K562 (cell line): ENCODE measurements around the gene CFAP53.

ENCODE experiments used
- ARID1B ChIP-seq: fragments of 450-650 bp; IDR thresholded peaks from 2 replicates; pipeline ENCODE4 v1.6.1; 2016; ENCODE audit warnings: antibody characterized with exemption, mild to moderate bottlenecking, inconsistent platforms
- CTCF ChIP-seq, 3 experiments: IDR thresholded peaks in 2 of 3; conservative IDR thresholded peaks in 1 of 3; 2 replicates each; pipeline ENCODE4 v1.5.1; 2011 to 2012; ENCODE audit warnings: low read length in 3 of 3, mild to moderate bottlenecking in 3 of 3, control low read depth in 2 of 3, improper control_type of control experiment in 1 of 3, inconsistent platforms in 1 of 3, low read depth in 1 of 3, mixed read lengths in 1 of 3, moderate library complexity in 1 of 3; ENCODE audit not compliant: insufficient read depth in 2 of 3
- DPF2 ChIP-seq: fragments of 450-650 bp; IDR thresholded peaks from 2 replicates; pipeline ENCODE4 v1.6.1; 2016
- EP300 ChIP-seq: IDR thresholded peaks from 2 replicates; pipeline ENCODE4 v1.6.1; 2012; ENCODE audit warnings: low read length, improper control_type of control experiment
- MYNN ChIP-seq, 2 experiments: sonication (generic); formaldehyde crosslinking in 1 of 2; IDR thresholded peaks; 2 replicates each; pipeline versions ENCODE4 v1.5.0 to v1.6.1; 2016 to 2020; ENCODE audit warnings: antibody characterized with exemption in 1 of 2, missing genetic modification reagents in 1 of 2
- SMARCB1 ChIP-seq: IDR thresholded peaks from 2 replicates; pipeline ENCODE4 v1.6.1; 2011; ENCODE audit warnings: improper control_type of control experiment, low read depth; ENCODE audit not compliant: insufficient read length
- SMARCE1 ChIP-seq: fragments of 450-650 bp; IDR thresholded peaks from 2 replicates; pipeline ENCODE4 v1.7.1; 2016; ENCODE audit warnings: mild to moderate bottlenecking

- no peak for TF ChIP-seq CTCF (IDR thresholded peaks at IDR 0.05 in 2 of 3, conservative IDR thresholded peaks at IDR 0.05 in 1 of 3; ENCODE audit: insufficient read depth in 2 of 3, low read depth in 1 of 3, low read length in 3 of 3)
- no peak for TF ChIP-seq MYNN (IDR thresholded peaks at IDR 0.05)
- TF ChIP-seq MYNN (CRISPR knock-in tag; IDR thresholded peaks at IDR 0.05), result no peak
- no peak for TF ChIP-seq ARID1B
- no peak for TF ChIP-seq EP300
- no peak for TF ChIP-seq DPF2
- no peak for TF ChIP-seq SMARCB1
- no peak for TF ChIP-seq SMARCE1
Observed at GRCh38 chr18:50301074-50301473, 34.8 kb upstream of the CFAP53 start.
